DMS114 treated with DMSO at 0.1 percent for 48 hours (cell line): ENCODE results near the gene KCNN3.

Source experiments
- DNase-seq: peaks from one replicate; lab custom pipeline; 2025; ENCODE audit not compliant: unreplicated experiment; lab: John Stamatoyannopoulos, UW

The KCNN3 gene

DNA sequence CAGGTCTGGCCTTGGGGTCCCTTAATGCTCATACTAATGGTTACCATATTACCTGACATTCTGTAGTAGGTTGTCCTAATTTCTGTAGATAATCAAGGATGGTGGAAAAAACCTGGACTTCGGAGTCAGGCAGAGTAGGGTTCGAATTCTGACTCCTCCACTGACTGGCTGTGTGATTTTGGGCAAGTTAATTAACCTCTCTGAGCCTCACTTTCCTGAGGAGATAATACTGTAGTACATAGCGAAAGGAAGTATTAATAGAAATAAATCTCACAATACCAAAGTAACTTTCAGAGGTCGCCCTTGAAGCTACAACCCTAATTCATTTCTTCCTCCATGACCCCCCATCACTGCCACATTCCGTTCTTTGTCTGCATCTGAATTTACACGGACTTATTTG lies 72.9 kb downstream of the KCNN3 start:
- DNase-seq: no peak

GRCh38 chr1:154796303-154796892 lies 73.7 kb downstream of the KCNN3 start:
- no peak for DNase-seq

GRCh38 chr1:154794608-154795007 lies 75.5 kb downstream of the KCNN3 start:
- DNase-seq: no peak

DNA sequence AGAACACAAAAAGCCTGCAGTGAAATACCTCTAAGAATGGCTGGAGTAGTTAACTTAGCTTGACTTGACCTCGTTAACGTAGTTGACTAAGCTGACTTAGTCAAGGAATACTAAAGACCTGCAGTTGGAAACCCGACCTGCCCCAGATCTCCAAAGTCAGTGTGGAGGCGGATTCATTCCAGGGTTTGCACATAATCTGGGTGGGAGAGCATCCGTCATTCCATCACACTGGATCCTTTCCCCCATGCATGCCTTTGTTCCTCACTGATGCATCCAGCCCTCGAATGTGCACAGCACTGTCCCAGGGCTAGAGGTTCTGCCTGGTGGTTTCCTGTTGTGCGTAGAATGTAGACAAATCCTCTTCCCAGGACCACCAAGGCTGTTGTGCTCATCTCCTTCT lies 76.4 kb downstream of the KCNN3 start:
- DNase-seq: no peak

- DNase-seq: no peak
Measured at GRCh38 chr1:154792899-154793298, 77.2 kb downstream of the KCNN3 start.

- DNase-seq: no peak
Measured at GRCh38 chr1:154791292-154792166, 78.6 kb downstream of the KCNN3 start.

GRCh38 chr1:154788886-154789285 lies 81.2 kb downstream of the KCNN3 start:
- no peak for DNase-seq

GRCh38 chr1:154788110-154788870 lies 81.8 kb downstream of the KCNN3 start:
- no peak for DNase-seq

- no peak for DNase-seq
Measured at GRCh38 chr1:154786804-154787570, 83.1 kb downstream of the KCNN3 start.

- DNase-seq: no peak
Measured at GRCh38 chr1:154784924-154785531, 85.1 kb downstream of the KCNN3 start.

DNA sequence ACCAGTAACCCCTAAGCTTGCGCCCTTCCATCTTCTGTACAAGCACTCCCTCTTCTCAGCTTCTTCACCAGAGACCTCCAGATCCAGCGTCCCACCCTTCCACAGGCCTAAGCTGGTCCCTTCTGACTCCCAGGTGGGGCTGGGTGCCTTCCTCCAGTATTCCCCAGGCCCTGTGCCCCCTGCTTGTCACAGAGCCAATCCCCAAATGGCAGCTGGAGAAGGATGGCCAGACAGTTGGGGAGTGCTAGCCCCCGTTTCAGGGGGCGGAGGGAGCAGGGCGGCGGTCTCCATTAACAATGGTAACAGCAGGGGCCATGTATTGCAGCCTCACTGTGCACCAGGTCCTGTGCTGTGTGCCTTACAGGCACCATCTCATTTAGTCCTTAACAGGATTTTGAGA lies 85.7 kb downstream of the KCNN3 start:
- DNase-seq: no peak

DNA sequence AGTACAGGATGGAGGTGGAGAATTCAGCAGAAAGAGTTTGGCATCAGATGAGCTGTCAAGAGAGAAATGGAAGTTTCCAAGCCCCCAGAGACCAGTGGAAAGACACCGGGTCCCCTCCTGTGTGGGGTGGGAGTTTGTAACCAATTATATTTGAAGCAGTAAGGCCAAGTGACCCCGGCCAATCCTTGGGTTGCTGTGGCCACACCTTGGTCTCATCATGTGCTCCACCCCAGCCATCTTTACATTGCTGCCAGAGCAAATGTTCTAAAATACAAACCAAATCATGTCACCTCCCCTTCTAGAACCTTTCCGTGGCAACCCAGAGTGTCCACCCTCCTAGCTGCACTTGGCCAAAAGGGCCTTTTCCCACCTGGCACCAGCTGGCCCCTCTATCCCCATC lies 86.1 kb downstream of the KCNN3 start:
- no peak for DNase-seq

DNA sequence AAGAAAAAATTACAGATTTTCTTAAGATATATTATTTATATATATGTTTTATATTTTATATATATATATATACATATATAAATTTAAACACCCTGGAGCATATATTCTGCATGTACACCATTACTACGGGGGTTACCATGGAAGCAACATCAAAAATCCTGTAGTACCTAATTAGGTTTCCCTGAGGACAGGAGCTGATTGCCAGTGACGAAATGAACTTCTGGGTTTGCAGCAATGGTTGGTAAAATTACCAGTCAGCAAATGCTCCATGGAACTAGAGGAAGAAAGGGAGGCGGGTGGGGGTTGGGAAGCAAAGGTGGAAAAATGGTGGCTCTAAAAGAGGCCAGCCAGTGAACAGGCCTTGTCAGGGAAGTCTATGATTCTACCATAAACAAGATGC lies 89.5 kb downstream of the KCNN3 start:
- DNase-seq: no peak

- DNase-seq: no peak
Measured at GRCh38 chr1:154779551-154780189, 90.4 kb downstream of the KCNN3 start.

- DNase-seq: no peak
Measured at GRCh38 chr1:154778944-154779343, 91.1 kb downstream of the KCNN3 start.

- no peak for DNase-seq
Measured at GRCh38 chr1:154778275-154778674, 91.8 kb downstream of the KCNN3 start.

- DNase-seq: no peak
Measured at GRCh38 chr1:154777781-154778180, 92.3 kb downstream of the KCNN3 start.

- DNase-seq: no peak
Measured at GRCh38 chr1:154777154-154777553, 92.9 kb downstream of the KCNN3 start.

DNA sequence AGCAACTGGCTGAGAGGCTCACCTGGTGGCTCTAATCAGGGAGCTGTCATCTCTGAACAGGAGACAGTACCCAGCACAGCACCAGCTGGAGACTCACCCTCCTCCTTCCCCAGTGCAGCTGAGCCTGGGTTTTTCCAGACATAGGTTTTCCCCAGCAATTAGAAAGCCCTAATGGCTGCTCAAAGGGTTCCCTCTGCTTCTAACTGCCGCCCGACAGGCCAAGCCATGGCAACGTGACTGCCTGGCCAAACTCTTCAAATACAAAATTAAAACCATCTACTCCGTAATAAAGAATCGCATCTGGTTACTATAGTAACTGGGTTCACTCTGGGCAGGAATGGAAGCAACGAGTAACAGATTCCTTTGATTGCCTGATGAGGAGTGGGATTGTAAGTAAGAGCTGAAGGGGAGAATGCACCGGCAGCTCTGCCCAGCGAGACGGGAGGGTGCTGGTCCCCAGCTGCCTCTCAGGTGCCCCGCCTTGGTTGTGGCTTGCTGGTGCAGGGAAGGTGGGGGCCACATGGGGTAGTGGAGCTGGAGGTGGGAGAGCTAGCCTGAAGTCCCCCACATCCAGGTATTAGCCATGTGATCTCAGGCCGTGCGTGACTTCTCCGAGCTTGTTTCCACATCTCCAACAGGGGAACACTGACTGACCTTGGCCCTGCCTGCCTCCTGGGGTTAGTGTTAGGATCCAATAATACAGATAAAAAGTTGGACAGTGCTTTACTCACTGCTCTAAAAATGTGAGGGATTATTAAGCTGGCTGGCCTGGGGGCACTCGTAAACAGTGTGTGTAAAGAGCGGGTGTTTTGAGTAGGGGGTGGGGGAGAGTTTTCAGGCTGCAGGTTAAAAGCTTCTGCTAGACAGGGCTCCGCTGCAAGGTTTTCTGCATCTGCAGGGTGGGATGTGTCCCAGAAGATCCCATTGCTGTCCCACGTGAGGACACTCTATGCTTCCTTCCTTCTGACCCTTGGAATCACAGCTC lies 94.2 kb downstream of the KCNN3 start:
- DNase-seq: no peak
